ENCODE data around the gene GET3. TPM values are rescaled to one million over a fixed set of nuclear protein-coding genes. Genes with fewer than 3 reads are reported as not detected.
"Not testable (repeated sequence)": the region's sequence is repeated elsewhere in the genome, so short reads cannot be mapped to it uniquely, and the experiment has no call there.

Gene GET3
- polyA plus RNA-seq, 1 donor: 42.4 TPM

GRCh38 chr19:12792051-12792852, 55.0 kb downstream of the GET3 start:
- no peak for DNase-seq (ENCODE audit: low read depth)

- DNase-seq (ENCODE audit: low read depth): no peak
Measured at GRCh38 chr19:12792853-12793289, 55.6 kb downstream of the GET3 start.

GRCh38 chr19:12793290-12794195, 56.2 kb downstream of the GET3 start:
- DNase-seq (ENCODE audit: low read depth): no peak

- DNase-seq (ENCODE audit: low read depth): no peak
Measured at GRCh38 chr19:12794196-12794941, 57.1 kb downstream of the GET3 start.

GRCh38 chr19:12794971-12795381, 57.7 kb downstream of the GET3 start:
- no peak for DNase-seq (ENCODE audit: low read depth)

GRCh38 chr19:12796146-12797071, 59.1 kb downstream of the GET3 start:
- no peak for DNase-seq (ENCODE audit: low read depth)

GRCh38 chr19:12797141-12797587, 59.9 kb downstream of the GET3 start:
- DNase-seq (ENCODE audit: low read depth): no peak

- not testable (repeated sequence) for DNase-seq (ENCODE audit: low read depth)
Measured at GRCh38 chr19:12797607-12798006, 60.3 kb downstream of the GET3 start.

Other genes with a start within 250 kb of the GET3 start
- 4.6 TPM for gene ZNF564, start 186.0 kb upstream of the GET3 start, polyA plus RNA-seq (ENCODE audit: insufficient read length)
- gene ZNF490, start 126.7 kb upstream of the GET3 start, polyA plus RNA-seq (ENCODE audit: insufficient read length): 2.6 TPM
- 14.4 TPM for gene ZNF791, start 126.6 kb upstream of the GET3 start, polyA plus RNA-seq (ENCODE audit: insufficient read length)
- gene MAN2B1, start 70.8 kb upstream of the GET3 start, polyA plus RNA-seq (ENCODE audit: insufficient read length): 23.4 TPM
- 12.4 TPM for gene WDR83, start 70.7 kb upstream of the GET3 start, polyA plus RNA-seq (ENCODE audit: insufficient read length)
- gene DHPS, start 55.6 kb upstream of the GET3 start, polyA plus RNA-seq (ENCODE audit: insufficient read length): 58.9 TPM
- not detected for gene GNG14, start 49.5 kb upstream of the GET3 start, polyA plus RNA-seq (ENCODE audit: insufficient read length)
- 3.7 TPM for gene FBXW9, start 40.9 kb upstream of the GET3 start, polyA plus RNA-seq (ENCODE audit: insufficient read length)
- gene TNPO2, start 13.6 kb upstream of the GET3 start, polyA plus RNA-seq (ENCODE audit: insufficient read length): 53.9 TPM
- gene TRIR, start 2.8 kb upstream of the GET3 start, polyA plus RNA-seq (ENCODE audit: insufficient read length): 199 TPM
- not detected for gene BEST2, start 14.3 kb downstream of the GET3 start, polyA plus RNA-seq (ENCODE audit: insufficient read length)
- 30.9 TPM for gene HOOK2, start 38.1 kb downstream of the GET3 start, polyA plus RNA-seq (ENCODE audit: insufficient read length)
- 32.1 TPM for gene JUNB, start 54.0 kb downstream of the GET3 start, polyA plus RNA-seq (ENCODE audit: insufficient read length)
- gene PRDX2, start 64.3 kb downstream of the GET3 start, polyA plus RNA-seq (ENCODE audit: insufficient read length): 162 TPM
- gene THSD8, start 64.6 kb downstream of the GET3 start, polyA plus RNA-seq (ENCODE audit: insufficient read length): 3.0 TPM
- 17.3 TPM for gene RNASEH2A, start 69.1 kb downstream of the GET3 start, polyA plus RNA-seq (ENCODE audit: insufficient read length)
- not detected for gene RTBDN, start 97.1 kb downstream of the GET3 start, polyA plus RNA-seq (ENCODE audit: insufficient read length)
- 0.52 TPM for gene MAST1, start 101.0 kb downstream of the GET3 start, polyA plus RNA-seq (ENCODE audit: insufficient read length)
- gene DNASE2, start 144.0 kb downstream of the GET3 start, polyA plus RNA-seq (ENCODE audit: insufficient read length): 8.2 TPM
- gene KLF1, start 149.7 kb downstream of the GET3 start, polyA plus RNA-seq (ENCODE audit: insufficient read length): 0.42 TPM
- 39.4 TPM for gene GCDH, start 153.7 kb downstream of the GET3 start, polyA plus RNA-seq (ENCODE audit: insufficient read length)
- gene SYCE2, start 181.8 kb downstream of the GET3 start, polyA plus RNA-seq (ENCODE audit: insufficient read length): 3.9 TPM
- gene FARSA, start 196.2 kb downstream of the GET3 start, polyA plus RNA-seq (ENCODE audit: insufficient read length): 42.6 TPM
- 312 TPM for gene CALR, start 201.1 kb downstream of the GET3 start, polyA plus RNA-seq (ENCODE audit: insufficient read length)
- gene RAD23A, start 208.4 kb downstream of the GET3 start, polyA plus RNA-seq (ENCODE audit: insufficient read length): 137 TPM
- 46.0 TPM for gene GADD45GIP1, start 219.7 kb downstream of the GET3 start, polyA plus RNA-seq (ENCODE audit: insufficient read length)
- 0.08 TPM for gene DAND5, start 232.1 kb downstream of the GET3 start, polyA plus RNA-seq (ENCODE audit: insufficient read length)

Data from forelimb muscle (tissue), 1 donor.